KG1 (cell line): ENCODE results near the gene IQGAP2.

Experiments
- DNase-seq: peaks from one replicate; lab custom pipeline; 2025; lab: John Stamatoyannopoulos, UW

Gene IQGAP2

GRCh38 chr5:76688836-76689235 lies 285.8 kb downstream of the IQGAP2 start:
- DNase-seq = no peak

GRCh38 chr5:76689321-76690036 lies 286.4 kb downstream of the IQGAP2 start:
- no peak for DNase-seq

GRCh38 chr5:76690037-76690679 lies 287.1 kb downstream of the IQGAP2 start:
- DNase-seq = no peak

GRCh38 chr5:76690704-76691466 lies 287.8 kb downstream of the IQGAP2 start:
- no peak for DNase-seq

GRCh38 chr5:76691467-76692273 lies 288.6 kb downstream of the IQGAP2 start:
- no peak for DNase-seq

- no peak for DNase-seq
These were observed 289.1 kb downstream of the IQGAP2 start for GRCh38 chr5:76692274-76692540.

- DNase-seq = no peak
These were observed 289.6 kb downstream of the IQGAP2 start for GRCh38 chr5:76692651-76693050.

- DNase-seq = no peak
These were observed 290.1 kb downstream of the IQGAP2 start for GRCh38 chr5:76693141-76693540.

GRCh38 chr5:76694317-76694716 lies 291.2 kb downstream of the IQGAP2 start:
- DNase-seq = no peak

GRCh38 chr5:76695346-76695745 lies 292.3 kb downstream of the IQGAP2 start:
- DNase-seq = no peak

GRCh38 chr5:76696251-76696650 lies 293.2 kb downstream of the IQGAP2 start:
- no peak for DNase-seq

- DNase-seq = no peak
These were observed 294.6 kb downstream of the IQGAP2 start for GRCh38 chr5:76697670-76698069.

GRCh38 chr5:76700571-76700970 lies 297.5 kb downstream of the IQGAP2 start:
- DNase-seq = no peak

GRCh38 chr5:76701298-76701697 lies 298.2 kb downstream of the IQGAP2 start:
- DNase-seq = no peak

GRCh38 chr5:76703707-76704106 lies 300.6 kb downstream of the IQGAP2 start:
- no peak for DNase-seq

GRCh38 chr5:76704131-76704663 lies 301.1 kb downstream of the IQGAP2 start:
- no peak for DNase-seq

GRCh38 chr5:76705574-76705973 lies 302.5 kb downstream of the IQGAP2 start:
- DNase-seq = peak; percentile 35

- DNase-seq = no peak
These were observed 306.7 kb downstream of the IQGAP2 start for GRCh38 chr5:76709762-76710161.

GRCh38 chr5:76710991-76711390 lies 307.9 kb downstream of the IQGAP2 start:
- DNase-seq = no peak

- DNase-seq = no peak
These were observed 311.8 kb downstream of the IQGAP2 start for GRCh38 chr5:76714751-76715485.

- DNase-seq = no peak
These were observed 312.3 kb downstream of the IQGAP2 start for GRCh38 chr5:76715486-76715735.
